Measurements from ENCODE around the gene ZNF500. TPM values are rescaled to one million over a fixed set of nuclear protein-coding genes. Genes with fewer than 3 reads are reported as not detected.
A peak's percentile ranks its signal among the peaks of the same experiment; 100 is the strongest.

The ZNF500 gene
- total RNA-seq, 2 experiments from 2014 or later, result 10.9 to 12.8 TPM

DNA sequence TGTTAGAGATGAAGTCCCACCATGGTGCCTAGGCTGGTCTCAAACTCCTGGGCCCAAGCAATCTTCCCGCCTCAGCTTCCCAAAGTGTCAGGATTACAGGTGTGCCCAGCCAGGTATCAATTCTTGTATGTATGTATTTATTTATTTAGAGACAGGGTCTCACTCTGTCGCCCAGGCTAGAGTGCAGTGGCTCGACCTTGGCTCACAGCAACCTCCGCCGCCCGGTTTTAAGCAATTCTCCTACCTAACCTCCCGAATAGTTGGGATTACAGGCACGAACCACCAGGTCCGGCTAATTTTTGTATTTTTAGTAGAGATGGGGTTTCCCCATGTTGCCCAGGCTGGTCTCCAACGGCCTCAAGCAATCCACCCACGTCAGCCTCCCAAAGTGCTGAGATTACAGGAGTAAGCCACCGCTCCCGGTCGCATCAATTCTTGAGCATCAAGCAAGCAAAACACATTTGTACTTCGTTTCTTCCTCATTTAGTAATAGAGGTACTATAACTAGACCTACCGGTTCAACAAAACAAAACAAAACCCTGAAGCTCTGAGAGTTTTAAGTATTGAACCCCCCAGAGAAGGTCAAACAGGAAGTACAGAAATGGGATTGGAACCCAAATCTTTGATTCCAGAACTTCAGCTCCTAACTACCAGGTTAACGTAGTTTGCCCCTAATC is 1.0 kb upstream of the ZNF500 start:
- H3K27ac Mint-ChIP-seq, result peak overlapping the region; percentile 96
- H3K9me3 Mint-ChIP-seq, result no peaks in the 10 kb centered on the region
- peaks cover 30% of the 10 kb centered on the region for H3K4me1 Mint-ChIP-seq (ENCODE audit: low read depth)
- H3K36me3 Mint-ChIP-seq (ENCODE audit: low read depth), result peaks cover 2% of the 10 kb centered on the region
- DNase-seq, result peak; percentile 61
- TF ChIP-seq, protein P1, sequence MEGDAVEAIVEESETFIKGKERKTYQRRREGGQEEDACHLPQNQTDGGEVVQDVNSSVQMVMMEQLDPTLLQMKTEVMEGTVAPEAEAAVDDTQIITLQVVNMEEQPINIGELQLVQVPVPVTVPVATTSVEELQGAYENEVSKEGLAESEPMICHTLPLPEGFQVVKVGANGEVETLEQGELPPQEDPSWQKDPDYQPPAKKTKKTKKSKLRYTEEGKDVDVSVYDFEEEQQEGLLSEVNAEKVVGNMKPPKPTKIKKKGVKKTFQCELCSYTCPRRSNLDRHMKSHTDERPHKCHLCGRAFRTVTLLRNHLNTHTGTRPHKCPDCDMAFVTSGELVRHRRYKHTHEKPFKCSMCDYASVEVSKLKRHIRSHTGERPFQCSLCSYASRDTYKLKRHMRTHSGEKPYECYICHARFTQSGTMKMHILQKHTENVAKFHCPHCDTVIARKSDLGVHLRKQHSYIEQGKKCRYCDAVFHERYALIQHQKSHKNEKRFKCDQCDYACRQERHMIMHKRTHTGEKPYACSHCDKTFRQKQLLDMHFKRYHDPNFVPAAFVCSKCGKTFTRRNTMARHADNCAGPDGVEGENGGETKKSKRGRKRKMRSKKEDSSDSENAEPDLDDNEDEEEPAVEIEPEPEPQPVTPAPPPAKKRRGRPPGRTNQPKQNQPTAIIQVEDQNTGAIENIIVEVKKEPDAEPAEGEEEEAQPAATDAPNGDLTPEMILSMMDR (IDR thresholded peaks at IDR 0.05), result no peak
- intact Hi-C loops (cut with micrococcal nuclease), result loop anchor here (10.0 kb wide), 1 partner anchor 77 kb away; the partner anchor contains the start of genes GLYR1 and UBN1
- ATAC-seq, result peak; percentile 12
- CTCF ChIA-PET, result no interaction called here
- POLR2A ChIA-PET, result interaction anchor here (0.7 to 2.3 kb wide), 6 partner anchors 8 to 73 kb away, joined by 3 to 11 read pairs (median 4); partner anchors contain the start of gene SMIM22
- peak overlapping the region; percentile 90 for H3K4me3 Mint-ChIP-seq
- H3K27me3 Mint-ChIP-seq, result no peaks in the 10 kb centered on the region

DNA sequence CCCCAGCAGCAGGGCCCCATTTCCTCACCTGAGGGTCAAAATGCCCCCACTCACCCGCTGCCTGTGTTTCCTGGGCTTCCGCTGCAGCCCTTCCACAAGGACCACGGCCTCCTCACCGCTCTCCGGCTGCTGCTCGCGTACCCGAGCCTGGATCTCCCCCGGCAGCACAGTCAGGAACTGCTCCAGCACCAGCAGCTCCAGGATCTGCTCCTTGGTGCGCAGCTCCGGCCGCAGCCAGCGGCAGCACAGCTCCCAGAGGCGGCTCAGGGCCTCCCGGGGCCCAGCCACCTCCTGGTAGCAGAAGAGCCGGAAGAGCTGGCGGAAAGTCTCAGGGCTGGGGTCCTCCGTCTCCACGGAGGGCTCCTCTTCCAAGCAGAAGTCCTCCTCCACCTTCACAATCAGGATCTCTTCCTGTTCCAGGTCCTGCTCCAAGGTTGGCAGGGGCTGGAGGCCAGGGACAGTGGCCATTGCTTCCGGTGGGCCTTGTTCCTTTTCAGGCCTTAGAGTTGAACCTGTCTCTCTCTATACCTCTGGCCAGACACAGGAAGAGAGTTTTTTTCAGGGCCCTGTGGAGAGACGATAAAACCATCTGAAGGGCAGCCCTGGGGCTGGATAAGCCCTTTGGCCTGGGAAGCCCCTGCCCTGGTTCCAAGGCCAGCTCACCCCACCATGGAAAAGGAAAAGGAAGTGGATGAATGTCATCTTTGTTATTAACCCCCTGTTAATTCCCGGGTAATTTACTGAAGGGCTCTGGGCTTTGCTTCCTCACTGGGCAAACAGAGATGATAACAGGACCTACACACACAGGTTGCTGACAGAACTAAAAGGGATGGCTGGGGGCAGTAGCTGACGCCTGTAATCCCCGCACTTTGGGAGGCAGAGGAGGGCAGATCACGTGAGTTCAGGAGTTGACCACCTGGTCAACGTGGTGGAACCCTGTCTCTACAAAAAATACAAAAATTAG is 1.2 kb downstream of the ZNF500 start:
- POLR2A ChIA-PET, result interaction anchor here (0.6 to 2.8 kb wide), 5 partner anchors 18 to 219 kb away, joined by 3 to 11 read pairs (median 10); partner anchors contain the start of genes ANKS3, DNAAF8, GLYR1 and UBN1
- intact Hi-C loops (cut with micrococcal nuclease), result loop anchor here (10.0 kb wide), 1 partner anchor 79 kb away; the partner anchor contains the start of genes GLYR1 and UBN1
- peak overlapping the region; percentile 88 for H3K27ac Mint-ChIP-seq

DNA sequence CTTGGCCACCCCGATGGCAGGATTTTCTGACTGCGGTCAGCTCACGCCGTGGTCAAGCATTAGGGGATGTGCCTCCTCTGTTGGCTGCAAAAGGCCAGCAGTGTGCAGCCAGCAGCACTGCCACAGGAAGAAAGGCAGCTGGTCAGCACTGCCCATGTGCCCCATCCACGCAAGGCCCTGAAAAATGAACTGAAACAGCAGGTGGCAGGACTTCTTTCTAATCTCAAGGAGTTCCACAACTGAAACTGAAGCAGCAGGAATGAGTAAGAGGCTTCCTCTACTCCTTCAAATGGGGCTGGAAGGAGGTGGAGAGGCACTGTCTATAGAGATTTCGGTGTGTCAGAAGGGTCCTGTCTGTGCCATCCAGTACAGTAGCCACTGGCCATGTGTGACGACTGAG is 3.2 kb downstream of the ZNF500 start:
- CTCF ChIA-PET, result no interaction called here
- H3K4me1 Mint-ChIP-seq (ENCODE audit: low read depth), result peaks cover 26% of the 10 kb centered on the region
- ATAC-seq, result no peak
- intact Hi-C loops (cut with micrococcal nuclease), result loop anchor here (10.0 kb wide), 1 partner anchor 81 kb away; the partner anchor contains the start of genes GLYR1 and UBN1
- no peak overlapping the region for H3K27ac Mint-ChIP-seq
- H3K36me3 Mint-ChIP-seq (ENCODE audit: low read depth), result peaks cover 11% of the 10 kb centered on the region
- TF ChIP-seq, protein P1 (IDR thresholded peaks at IDR 0.05), result no peak
- POLR2A ChIA-PET, result interaction anchor here (1.3 to 2.8 kb wide), 2 partner anchors 16 to 27 kb away, joined by 3 to 10 read pairs; no protein-coding TSS in a partner anchor
- H3K9me3 Mint-ChIP-seq, result no peaks in the 10 kb centered on the region
- no peaks in the 10 kb centered on the region for H3K27me3 Mint-ChIP-seq
- DNase-seq, result no peak
- no peak overlapping the region for H3K4me3 Mint-ChIP-seq

More for the DNA sequence above, 1.2 kb downstream of the ZNF500 start:
- DNase-seq (no peak), ATAC-seq (no peak)
- H3K27me3 Mint-ChIP-seq, result no peaks in the 10 kb centered on the region
- peaks cover 30% of the 10 kb centered on the region for H3K4me1 Mint-ChIP-seq (ENCODE audit: low read depth)
- CTCF ChIA-PET, result interaction anchor here (0.8 to 0.9 kb wide), 2 partner anchors 31 to 142 kb away, joined by 3 to 5 read pairs; partner anchors contain the start of gene MGRN1
- H3K9me3 Mint-ChIP-seq, result no peaks in the 10 kb centered on the region
- H3K36me3 Mint-ChIP-seq (ENCODE audit: low read depth), result peaks cover 4% of the 10 kb centered on the region
- H3K4me3 Mint-ChIP-seq, result peak overlapping the region; percentile 90
- TF ChIP-seq, protein P1 (IDR thresholded peaks at IDR 0.05), result no peak

DNA sequence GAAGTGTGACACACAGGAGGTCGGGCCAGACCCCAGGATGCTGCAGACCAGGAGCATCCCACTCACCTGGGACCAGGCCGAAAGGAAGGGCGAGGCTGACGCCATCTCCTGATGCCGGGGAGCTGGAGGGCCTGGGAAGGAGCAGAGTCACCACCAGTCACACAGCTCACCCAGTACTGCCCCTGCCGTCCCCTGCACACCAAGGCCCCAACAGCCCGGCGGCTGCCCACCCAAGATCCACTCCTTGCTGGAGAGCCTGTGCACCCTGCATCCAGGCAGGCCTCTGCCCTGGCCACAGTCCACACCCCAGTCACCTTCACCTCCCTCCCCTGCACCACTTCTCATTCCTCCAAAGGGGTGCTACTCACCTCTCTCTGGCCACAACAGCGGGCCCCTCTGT is 4.8 kb downstream of the ZNF500 start:
- POLR2A ChIA-PET, result no interaction called here
- CTCF ChIA-PET, result no interaction called here
- Mint-ChIP-seq H3K9me3 (no peaks in the 10 kb centered on the region), H3K4me3 (no peak overlapping the region), H3K4me1 (ENCODE audit: low read depth) (peaks cover 16% of the 10 kb centered on the region), H3K27me3 (no peaks in the 10 kb centered on the region), H3K36me3 (ENCODE audit: low read depth) (peaks cover 16% of the 10 kb centered on the region), H3K27ac (no peak overlapping the region)
- intact Hi-C loops (cut with micrococcal nuclease), result loop anchor here (10.0 kb wide), 1 partner anchor 83 kb away; the partner anchor contains the start of genes GLYR1 and UBN1
- TF ChIP-seq, protein P1 (IDR thresholded peaks at IDR 0.05), result no peak
- DNase-seq, result no peak
- ATAC-seq, result no peak

All from activated CD8-positive, alpha-beta T cell treated with anti-CD3 and anti-CD28 coated beads for 36 hours (primary cell).